Skeletal muscle tissue (tissue), 4 donors: ENCODE measurements around the gene ADAMTSL5. TPM values are rescaled to one million over a fixed set of nuclear protein-coding genes. Genes with fewer than 3 reads are reported as not detected.
"Not testable (repeated sequence)": the region's sequence is repeated elsewhere in the genome, so short reads cannot be mapped to it uniquely, and the experiment has no call there.

Source experiments
- H3K27ac ChIP-seq: one replicate; pipeline ENCODE4 v1.7.0; 2013; ENCODE audit warnings: mild to moderate bottlenecking, low read depth, low read length, inconsistent platforms
- H3K27me3 ChIP-seq, 3 donors: one replicate each; pipeline ENCODE4 v1.7.0; 2013; ENCODE audit warnings: low read length in 3 of 3; ENCODE audit not compliant: control insufficient read depth in 3 of 3, insufficient read depth in 3 of 3
- H3K36me3 ChIP-seq, 3 donors: one replicate each; pipeline ENCODE4 v1.7.0; 2013; ENCODE audit warnings: low read length in 3 of 3; ENCODE audit not compliant: control insufficient read depth in 3 of 3, insufficient read depth in 3 of 3
- H3K4me1 ChIP-seq, 3 donors: one replicate each; pipeline ENCODE4 v1.7.0; 2013; ENCODE audit warnings: low read length in 3 of 3, mild to moderate bottlenecking in 3 of 3; ENCODE audit not compliant: control insufficient read depth in 3 of 3, insufficient read depth in 3 of 3
- H3K4me3 ChIP-seq, 3 donors: one replicate each; pipeline ENCODE4 v1.7.0; 2013; ENCODE audit warnings: low read length in 3 of 3
- H3K9ac ChIP-seq, 3 donors: one replicate each; pipeline ENCODE4 v1.7.0; 2013; ENCODE audit warnings: low read length in 3 of 3, mild to moderate bottlenecking in 3 of 3, moderate library complexity in 2 of 3, low read depth in 1 of 3
- H3K9me3 ChIP-seq, 3 donors: one replicate each; pipeline ENCODE4 v1.7.0; 2013; ENCODE audit warnings: low read length in 3 of 3; ENCODE audit not compliant: control insufficient read depth in 3 of 3
- total RNA-seq: library from RNA; depleted of rRNA; stranded (reverse); fragments of >200 nt; gene quantifications from one replicate; pipeline ENCODE4 v1.2.3, GENCODE V29; 2014
- donor health status: Osteomylitis.

Gene ADAMTSL5
- total RNA-seq, 1 donor from 2014 or later, result 3.1 TPM

- Histone ChIP-seq H3K27ac (no peak overlapping the region), H3K4me3 (no peak overlapping the region), H3K9me3 (no peaks in the 10 kb centered on the region), H3K36me3 (no peaks in the 10 kb centered on the region), H3K4me1 (no peaks in the 10 kb centered on the region), H3K27me3 (peaks cover 3 to 10% (median 4%) of the 10 kb centered on the region in 3 donors), H3K9ac (no peak overlapping the region)
Observed at GRCh38 chr19:1551068-1552040, 38.5 kb upstream of the ADAMTSL5 start.

- Histone ChIP-seq H3K9me3 (no peaks in the 10 kb centered on the region), H3K9ac (no peak overlapping the region), H3K36me3 (no peaks in the 10 kb centered on the region), H3K27ac (no peak overlapping the region), H3K4me3 (no peak overlapping the region), H3K27me3 (peaks cover 4 to 18% (median 7%) of the 10 kb centered on the region in 3 donors), H3K4me1 (no peaks in the 10 kb centered on the region)
Observed at GRCh38 chr19:1549332-1549945, 36.6 kb upstream of the ADAMTSL5 start.

GRCh38 chr19:1540365-1540925 is 27.6 kb upstream of the ADAMTSL5 start:
- no peak overlapping the region for H3K9ac ChIP-seq
- no peaks in the 10 kb centered on the region for H3K4me1 ChIP-seq
- H3K36me3 ChIP-seq, result no peaks in the 10 kb centered on the region
- no peak overlapping the region for H3K27ac ChIP-seq
- peaks cover 7 to 38% (median 10%) of the 10 kb centered on the region in 3 donors for H3K27me3 ChIP-seq
- no peak overlapping the region for H3K4me3 ChIP-seq
- no peaks in the 10 kb centered on the region for H3K9me3 ChIP-seq

GRCh38 chr19:1539749-1540148 is 26.9 kb upstream of the ADAMTSL5 start:
- H3K27ac ChIP-seq, H3K9ac ChIP-seq, H3K4me1 ChIP-seq, H3K4me3 ChIP-seq, H3K9me3 ChIP-seq, H3K36me3 ChIP-seq: not testable (repeated sequence)
- peaks cover 9 to 43% (median 10%) of the 10 kb centered on the region in 3 donors for H3K27me3 ChIP-seq

GRCh38 chr19:1538978-1539377 is 26.2 kb upstream of the ADAMTSL5 start:
- Histone ChIP-seq H3K4me3 (no peak overlapping the region), H3K9me3 (no peaks in the 10 kb centered on the region), H3K9ac (no peak overlapping the region), H3K27me3 (peaks cover 9 to 44% (median 10%) of the 10 kb centered on the region in 3 donors), H3K4me1 (no peaks in the 10 kb centered on the region), H3K27ac (no peak overlapping the region), H3K36me3 (no peaks in the 10 kb centered on the region)

- not testable (repeated sequence) for H3K27ac ChIP-seq, H3K9me3 ChIP-seq, H3K9ac ChIP-seq, H3K4me1 ChIP-seq, H3K36me3 ChIP-seq, H3K4me3 ChIP-seq
- peaks cover 14 to 45% (median 16%) of the 10 kb centered on the region in 3 donors for H3K27me3 ChIP-seq
Observed at GRCh38 chr19:1535699-1536098, 22.9 kb upstream of the ADAMTSL5 start.

GRCh38 chr19:1534972-1535371 is 22.2 kb upstream of the ADAMTSL5 start:
- Histone ChIP-seq H3K4me1 (no peaks in the 10 kb centered on the region), H3K36me3 (no peaks in the 10 kb centered on the region), H3K27ac (no peak overlapping the region), H3K4me3 (no peak overlapping the region), H3K9ac (no peak overlapping the region), H3K27me3 (peaks cover 14 to 43% (median 16%) of the 10 kb centered on the region in 3 donors), H3K9me3 (no peaks in the 10 kb centered on the region)

GRCh38 chr19:1533510-1534150 is 20.8 kb upstream of the ADAMTSL5 start:
- H3K4me1 ChIP-seq, result no peaks in the 10 kb centered on the region
- H3K36me3 ChIP-seq, result no peaks in the 10 kb centered on the region
- H3K4me3 ChIP-seq, result no peak overlapping the region
- no peak overlapping the region for H3K27ac ChIP-seq
- H3K27me3 ChIP-seq, result peaks cover 17 to 49% (median 26%) of the 10 kb centered on the region in 3 donors
- H3K9ac ChIP-seq, result no peak overlapping the region
- no peaks in the 10 kb centered on the region for H3K9me3 ChIP-seq

- no peak overlapping the region for H3K27ac ChIP-seq
- no peak overlapping the region for H3K4me3 ChIP-seq
- H3K9ac ChIP-seq, result no peak overlapping the region
- H3K9me3 ChIP-seq, result no peaks in the 10 kb centered on the region
- no peaks in the 10 kb centered on the region for H3K4me1 ChIP-seq
- H3K36me3 ChIP-seq, result no peaks in the 10 kb centered on the region
- peaks cover 18 to 53% (median 39%) of the 10 kb centered on the region in 3 donors for H3K27me3 ChIP-seq
Observed at GRCh38 chr19:1532003-1532402, 19.2 kb upstream of the ADAMTSL5 start.
